GM10266 (cell line): ENCODE data around the gene WBP2NL.

Experiments
- DNase-seq: peaks from one replicate; pipeline ENCODE4 v3.0.0; 2012; ENCODE audit errors: extremely low spot score
- TF ChIP-seq, protein P1 (sequence below): IDR thresholded peaks from 2 replicates; pipeline ENCODE4 v1.5.1; 2012; ENCODE audit warnings: mild to moderate bottlenecking, low read depth; ENCODE audit not compliant: control insufficient read depth, insufficient read depth; ENCODE audit errors: missing control alignments

The WBP2NL gene

DNA sequence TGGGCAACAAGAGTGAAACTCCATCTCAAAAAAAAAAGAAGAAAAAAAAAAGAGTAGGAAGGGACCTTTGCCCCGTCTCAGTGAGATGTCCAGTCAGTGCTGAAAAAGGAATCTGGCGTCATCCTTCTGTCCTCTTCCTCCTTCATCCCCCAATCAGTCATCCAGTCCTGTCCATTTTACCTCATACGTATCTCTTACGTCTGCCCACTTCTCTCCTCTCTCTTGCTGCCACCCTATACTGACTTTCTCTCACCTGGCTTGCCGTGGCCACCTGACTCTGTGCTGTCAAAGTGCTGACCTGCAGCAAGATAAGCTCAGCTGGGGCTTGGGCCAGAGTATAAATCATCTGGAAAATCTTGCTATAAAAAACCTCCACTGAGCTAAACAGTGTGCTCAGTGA is 15.7 kb upstream of the WBP2NL start:
- no peak for DNase-seq

GRCh38 chr22:41983513-41984405 is 14.8 kb upstream of the WBP2NL start:
- TF ChIP-seq, protein P1, sequence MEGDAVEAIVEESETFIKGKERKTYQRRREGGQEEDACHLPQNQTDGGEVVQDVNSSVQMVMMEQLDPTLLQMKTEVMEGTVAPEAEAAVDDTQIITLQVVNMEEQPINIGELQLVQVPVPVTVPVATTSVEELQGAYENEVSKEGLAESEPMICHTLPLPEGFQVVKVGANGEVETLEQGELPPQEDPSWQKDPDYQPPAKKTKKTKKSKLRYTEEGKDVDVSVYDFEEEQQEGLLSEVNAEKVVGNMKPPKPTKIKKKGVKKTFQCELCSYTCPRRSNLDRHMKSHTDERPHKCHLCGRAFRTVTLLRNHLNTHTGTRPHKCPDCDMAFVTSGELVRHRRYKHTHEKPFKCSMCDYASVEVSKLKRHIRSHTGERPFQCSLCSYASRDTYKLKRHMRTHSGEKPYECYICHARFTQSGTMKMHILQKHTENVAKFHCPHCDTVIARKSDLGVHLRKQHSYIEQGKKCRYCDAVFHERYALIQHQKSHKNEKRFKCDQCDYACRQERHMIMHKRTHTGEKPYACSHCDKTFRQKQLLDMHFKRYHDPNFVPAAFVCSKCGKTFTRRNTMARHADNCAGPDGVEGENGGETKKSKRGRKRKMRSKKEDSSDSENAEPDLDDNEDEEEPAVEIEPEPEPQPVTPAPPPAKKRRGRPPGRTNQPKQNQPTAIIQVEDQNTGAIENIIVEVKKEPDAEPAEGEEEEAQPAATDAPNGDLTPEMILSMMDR, result no peak
- no peak for DNase-seq

More for the DNA sequence above, 15.7 kb upstream of the WBP2NL start:
- TF ChIP-seq, protein P1, result no peak

DNA sequence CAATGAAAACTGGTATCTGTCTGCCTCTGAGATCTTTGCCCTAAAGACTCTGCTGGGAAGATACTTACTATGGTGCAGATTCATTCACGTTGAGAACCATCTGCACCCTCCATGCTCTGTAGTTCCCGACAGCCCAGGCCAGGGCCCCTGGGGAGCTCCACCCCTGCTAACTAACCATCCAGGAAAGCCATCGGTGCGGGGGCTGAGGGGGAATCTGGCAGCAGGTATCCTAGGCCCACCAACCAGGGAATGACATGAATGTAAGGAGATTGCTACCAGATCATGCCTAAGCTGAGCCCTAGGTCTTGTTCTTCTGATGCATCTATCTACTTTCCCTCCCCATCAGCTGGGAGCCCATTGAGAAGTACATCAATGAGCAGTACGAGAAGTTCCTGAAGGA is 11.3 kb upstream of the WBP2NL start:
- TF ChIP-seq, protein P1, result no peak
- DNase-seq, result no peak

DNA sequence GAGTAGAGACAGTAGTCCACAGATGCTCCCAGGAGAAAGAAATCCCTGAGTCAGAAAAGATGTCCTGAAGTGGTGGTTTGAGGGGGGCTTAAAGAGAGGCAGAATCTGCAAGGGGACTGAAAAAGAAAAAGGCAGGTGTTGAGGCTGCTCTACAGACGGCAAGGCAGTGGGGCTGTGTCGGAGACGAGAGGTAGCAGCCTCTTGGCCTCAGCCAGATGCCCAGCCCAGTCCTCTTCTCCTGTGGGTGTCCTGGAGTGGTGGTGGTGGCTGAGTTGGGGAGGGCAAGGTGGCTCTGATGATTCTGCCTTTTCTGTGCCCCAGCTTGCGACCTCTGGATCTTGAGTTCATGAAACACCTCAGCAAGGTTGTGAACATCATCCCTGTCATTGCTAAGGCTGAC is 9.3 kb upstream of the WBP2NL start:
- TF ChIP-seq, protein P1, result no peak
- DNase-seq, result no peak

DNA sequence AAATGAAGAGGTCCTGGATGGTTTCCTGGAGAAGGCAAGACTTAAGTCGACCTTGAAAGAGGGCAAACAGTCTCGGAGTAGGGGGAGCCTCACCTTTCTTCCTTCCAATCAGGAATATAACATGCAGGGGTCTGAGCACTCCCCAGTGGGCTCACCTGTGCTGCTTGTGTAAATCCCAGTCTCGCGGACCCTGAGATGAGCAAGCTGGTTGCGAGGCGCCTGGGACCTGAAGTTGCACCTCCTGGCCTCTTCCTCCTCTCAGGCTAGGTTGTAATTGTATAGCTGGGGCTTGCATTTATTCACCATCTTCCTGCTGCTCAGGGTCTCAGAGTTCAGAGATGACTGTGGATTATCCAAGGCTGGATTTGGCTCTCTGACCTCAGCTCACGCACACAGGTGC is 7.5 kb upstream of the WBP2NL start:
- no peak for DNase-seq
- TF ChIP-seq, protein P1, result no peak

DNA sequence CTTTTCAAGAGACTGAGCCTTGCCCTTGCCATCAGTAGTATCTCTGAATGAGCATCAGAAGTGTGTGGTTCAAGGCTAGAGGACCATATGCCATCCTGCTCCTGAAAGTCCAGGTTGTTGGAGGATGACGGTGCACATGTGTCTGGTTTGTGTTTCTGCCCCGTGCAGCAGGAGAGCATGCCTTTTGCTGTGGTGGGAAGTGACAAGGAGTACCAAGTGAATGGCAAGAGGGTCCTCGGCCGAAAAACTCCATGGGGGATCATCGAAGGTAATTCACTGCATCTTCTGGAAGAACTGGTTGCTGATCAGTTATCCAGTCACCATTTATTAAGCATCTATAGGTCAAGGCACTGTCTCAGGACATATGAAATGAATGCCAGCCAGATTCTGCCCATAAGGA is 6.1 kb upstream of the WBP2NL start:
- DNase-seq, result no peak
- TF ChIP-seq, protein P1, result no peak

GRCh38 chr22:41995211-41995610 is 3.4 kb upstream of the WBP2NL start:
- TF ChIP-seq, protein P1, result no peak

More at GRCh38 chr22:41995211-41995610, 3.4 kb upstream of the WBP2NL start:
- no peak for DNase-seq
